ENCODE data around the gene ANKFY1.

Gene ANKFY1

DNA sequence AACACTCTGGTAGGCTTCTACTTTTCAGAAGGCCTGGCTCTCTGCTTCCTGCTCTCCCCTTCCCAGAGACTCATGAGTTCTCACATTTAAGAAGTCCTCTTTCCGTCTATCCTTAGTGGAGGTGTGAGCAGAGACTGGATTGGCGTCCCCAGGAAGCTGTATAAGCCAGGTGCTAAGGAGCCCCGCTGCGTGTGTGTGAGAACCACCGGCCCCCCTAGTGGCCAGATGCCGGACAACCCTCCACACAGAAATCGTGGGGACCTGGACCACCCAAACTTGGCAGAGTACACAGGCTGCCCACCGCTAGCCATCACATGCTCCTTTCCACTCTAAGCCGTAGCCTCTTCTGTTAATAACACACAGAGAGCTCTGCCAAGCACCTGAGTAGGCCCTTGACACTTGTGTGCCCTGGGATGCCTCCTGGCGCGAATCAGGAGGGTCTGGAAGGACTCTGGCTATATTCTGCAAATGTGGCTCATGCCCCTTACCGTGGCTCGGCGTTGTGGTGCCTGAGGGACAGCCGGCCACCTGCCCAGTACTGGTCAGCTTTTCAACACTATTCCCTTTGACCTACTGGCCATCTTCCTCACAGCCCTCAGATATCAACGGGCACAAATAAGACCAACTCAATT lies 106.9 kb downstream of the ANKFY1 start:
- H3K4me3 ChIP-seq (ENCODE audit: low read depth, low read length): no peak overlapping the region
- TF ChIP-seq, protein P1, sequence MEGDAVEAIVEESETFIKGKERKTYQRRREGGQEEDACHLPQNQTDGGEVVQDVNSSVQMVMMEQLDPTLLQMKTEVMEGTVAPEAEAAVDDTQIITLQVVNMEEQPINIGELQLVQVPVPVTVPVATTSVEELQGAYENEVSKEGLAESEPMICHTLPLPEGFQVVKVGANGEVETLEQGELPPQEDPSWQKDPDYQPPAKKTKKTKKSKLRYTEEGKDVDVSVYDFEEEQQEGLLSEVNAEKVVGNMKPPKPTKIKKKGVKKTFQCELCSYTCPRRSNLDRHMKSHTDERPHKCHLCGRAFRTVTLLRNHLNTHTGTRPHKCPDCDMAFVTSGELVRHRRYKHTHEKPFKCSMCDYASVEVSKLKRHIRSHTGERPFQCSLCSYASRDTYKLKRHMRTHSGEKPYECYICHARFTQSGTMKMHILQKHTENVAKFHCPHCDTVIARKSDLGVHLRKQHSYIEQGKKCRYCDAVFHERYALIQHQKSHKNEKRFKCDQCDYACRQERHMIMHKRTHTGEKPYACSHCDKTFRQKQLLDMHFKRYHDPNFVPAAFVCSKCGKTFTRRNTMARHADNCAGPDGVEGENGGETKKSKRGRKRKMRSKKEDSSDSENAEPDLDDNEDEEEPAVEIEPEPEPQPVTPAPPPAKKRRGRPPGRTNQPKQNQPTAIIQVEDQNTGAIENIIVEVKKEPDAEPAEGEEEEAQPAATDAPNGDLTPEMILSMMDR (IDR thresholded peaks at IDR 0.05; ENCODE audit: low read depth, low read length): no peak; the same call in 1 of the 2 replicates

DNA sequence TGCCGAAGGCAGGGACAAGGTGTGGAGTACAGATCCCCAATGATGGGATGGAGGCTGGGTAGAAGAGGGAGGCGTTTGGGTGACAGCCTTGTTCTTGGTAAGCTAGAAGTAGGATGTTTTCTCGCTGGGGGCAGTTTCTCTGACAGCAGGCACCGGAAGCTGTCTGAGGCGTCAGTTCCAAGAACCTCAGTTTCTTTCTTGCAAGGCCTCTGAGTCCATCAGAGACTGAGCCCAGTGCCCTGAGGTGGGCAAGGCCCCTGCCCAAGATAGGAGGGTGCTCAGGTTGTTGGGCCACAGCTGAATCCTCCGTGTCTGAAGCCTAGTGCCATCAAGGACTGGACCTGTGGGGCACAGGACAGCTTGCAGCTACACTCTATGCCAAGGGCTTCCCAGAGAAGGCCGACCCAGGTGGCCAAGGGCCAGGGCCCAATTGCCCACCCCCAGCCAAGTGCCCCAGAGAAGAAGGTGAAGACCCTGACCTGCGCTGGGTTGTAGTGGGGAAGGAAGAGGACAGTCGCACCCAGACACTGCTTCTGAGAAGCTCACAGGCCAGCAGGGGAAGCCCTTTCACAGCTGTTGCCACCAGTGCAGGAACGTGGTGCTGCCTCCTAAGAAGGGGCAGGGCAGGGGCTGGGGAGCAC lies 107.7 kb downstream of the ANKFY1 start:
- H3K4me3 ChIP-seq (ENCODE audit: low read depth, low read length): no peak overlapping the region

DNA sequence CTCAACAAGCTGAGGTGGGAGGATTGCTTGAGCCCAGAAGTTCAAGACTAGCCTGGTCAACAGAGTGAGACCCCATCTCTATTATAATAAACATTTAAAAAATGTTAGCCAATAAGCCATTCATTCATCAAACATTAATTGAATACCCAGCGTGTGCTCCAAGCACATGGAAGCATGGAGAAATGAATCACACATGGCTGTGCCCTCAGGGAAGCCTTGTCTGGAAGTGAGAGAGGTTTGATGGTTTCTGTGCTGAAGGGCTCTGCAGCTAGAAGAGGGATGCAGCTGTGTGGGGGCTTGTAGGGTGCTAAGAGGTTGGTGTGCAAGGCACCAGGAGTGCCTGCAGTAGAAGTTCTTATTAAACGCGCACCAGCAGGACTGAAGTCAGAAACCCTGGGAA lies 109.6 kb downstream of the ANKFY1 start:
- TF ChIP-seq, protein P1 (IDR thresholded peaks at IDR 0.05; ENCODE audit: low read depth, low read length): no peak
- no peak overlapping the region for H3K4me3 ChIP-seq (ENCODE audit: low read depth, low read length)

More for the DNA sequence above, 107.7 kb downstream of the ANKFY1 start:
- TF ChIP-seq, protein P1 (IDR thresholded peaks at IDR 0.05; ENCODE audit: low read depth, low read length): no peak

DNA sequence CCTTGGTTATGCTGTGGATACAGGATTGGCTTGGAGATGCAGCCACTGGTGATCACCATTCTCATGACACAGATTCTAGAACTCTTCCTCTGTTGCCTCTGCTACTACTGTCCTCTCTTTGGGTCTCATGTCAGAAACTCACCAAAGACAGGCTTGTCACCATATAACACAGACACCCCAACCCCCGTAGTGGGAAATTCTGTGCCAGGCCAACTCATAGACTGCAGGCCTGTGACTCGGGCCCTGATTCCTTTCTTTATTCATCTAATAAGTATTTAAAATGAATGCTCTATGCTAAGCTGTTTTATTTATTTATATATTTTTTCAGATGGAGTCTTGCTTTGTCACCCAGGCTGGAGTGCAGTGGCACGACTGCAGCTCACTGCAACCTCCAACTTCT lies 111.3 kb downstream of the ANKFY1 start:
- TF ChIP-seq, protein P1 (IDR thresholded peaks at IDR 0.05; ENCODE audit: low read depth, low read length): no peak
- no peak overlapping the region for H3K4me3 ChIP-seq (ENCODE audit: low read depth, low read length)

DNA sequence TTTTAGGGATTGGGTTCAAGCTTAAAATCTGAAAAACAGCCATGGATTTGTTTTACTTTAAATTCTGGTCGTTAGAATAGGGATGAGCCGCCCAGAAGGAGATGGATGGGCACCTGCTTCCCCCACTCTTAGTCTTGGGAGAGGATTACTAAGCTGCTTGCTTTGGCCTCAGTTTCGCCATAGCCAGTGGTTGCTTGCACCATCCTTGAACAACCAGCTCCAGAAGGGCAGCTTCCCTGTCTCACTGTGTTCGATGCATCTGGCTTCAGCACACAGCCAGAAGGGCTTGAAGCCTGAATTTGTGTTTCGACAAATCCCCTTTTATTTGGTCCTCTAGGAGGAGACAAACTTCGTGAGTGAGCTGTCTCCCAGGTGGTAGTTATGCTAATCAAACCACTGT lies 113.7 kb downstream of the ANKFY1 start:
- H3K4me3 ChIP-seq (ENCODE audit: low read depth, low read length): no peak overlapping the region
- TF ChIP-seq, protein P1 (IDR thresholded peaks at IDR 0.05; ENCODE audit: low read depth, low read length): no peak

DNA sequence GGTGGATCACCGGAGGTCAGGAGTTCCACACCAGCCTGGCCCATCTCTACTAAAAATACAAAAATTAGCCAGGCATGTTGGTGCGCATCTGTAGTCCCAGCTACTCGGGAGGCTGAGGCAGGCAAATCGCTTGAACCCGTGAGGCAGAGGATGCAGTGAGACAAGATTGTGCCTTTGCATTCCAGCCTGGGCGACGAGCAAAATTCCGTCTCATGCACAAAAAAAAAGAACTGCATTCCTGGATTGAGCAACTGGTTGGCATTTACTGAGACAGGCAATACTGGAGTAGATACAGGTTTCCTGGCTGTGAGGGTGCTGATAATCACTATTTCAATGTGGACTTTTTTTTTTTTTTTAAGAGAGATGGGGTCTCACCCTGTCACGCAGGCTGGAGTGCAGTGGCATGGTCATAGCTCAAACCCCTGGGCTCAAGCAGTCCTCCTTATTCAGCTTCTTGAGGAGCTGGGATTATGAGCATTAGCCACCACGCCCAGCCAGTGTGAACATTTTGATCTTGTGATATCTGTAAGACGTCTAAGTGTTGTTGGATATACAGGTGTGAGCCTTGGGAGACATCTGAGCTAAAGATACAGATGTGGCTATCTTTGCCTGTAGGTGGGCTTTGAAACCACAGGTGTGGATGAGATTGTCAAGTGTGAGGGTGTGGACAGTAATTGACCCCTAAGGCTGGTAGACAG lies 115.0 kb downstream of the ANKFY1 start:
- TF ChIP-seq, protein P1 (IDR thresholded peaks at IDR 0.05; ENCODE audit: low read depth, low read length): no peak
- H3K4me3 ChIP-seq (ENCODE audit: low read depth, low read length): no peak overlapping the region

Measured in WI38 (cell line).